ENCODE results near the gene DHX30. TPM values are rescaled to one million over a fixed set of nuclear protein-coding genes. Genes with fewer than 3 reads are reported as not detected.

The DHX30 gene
- total and polyA plus RNA-seq, 9 of the 15 experiments (the other 6 are each of a cell fraction or from before 2014, with no cell fraction given): 12.3 to 158 (median 79.0) TPM

DNA sequence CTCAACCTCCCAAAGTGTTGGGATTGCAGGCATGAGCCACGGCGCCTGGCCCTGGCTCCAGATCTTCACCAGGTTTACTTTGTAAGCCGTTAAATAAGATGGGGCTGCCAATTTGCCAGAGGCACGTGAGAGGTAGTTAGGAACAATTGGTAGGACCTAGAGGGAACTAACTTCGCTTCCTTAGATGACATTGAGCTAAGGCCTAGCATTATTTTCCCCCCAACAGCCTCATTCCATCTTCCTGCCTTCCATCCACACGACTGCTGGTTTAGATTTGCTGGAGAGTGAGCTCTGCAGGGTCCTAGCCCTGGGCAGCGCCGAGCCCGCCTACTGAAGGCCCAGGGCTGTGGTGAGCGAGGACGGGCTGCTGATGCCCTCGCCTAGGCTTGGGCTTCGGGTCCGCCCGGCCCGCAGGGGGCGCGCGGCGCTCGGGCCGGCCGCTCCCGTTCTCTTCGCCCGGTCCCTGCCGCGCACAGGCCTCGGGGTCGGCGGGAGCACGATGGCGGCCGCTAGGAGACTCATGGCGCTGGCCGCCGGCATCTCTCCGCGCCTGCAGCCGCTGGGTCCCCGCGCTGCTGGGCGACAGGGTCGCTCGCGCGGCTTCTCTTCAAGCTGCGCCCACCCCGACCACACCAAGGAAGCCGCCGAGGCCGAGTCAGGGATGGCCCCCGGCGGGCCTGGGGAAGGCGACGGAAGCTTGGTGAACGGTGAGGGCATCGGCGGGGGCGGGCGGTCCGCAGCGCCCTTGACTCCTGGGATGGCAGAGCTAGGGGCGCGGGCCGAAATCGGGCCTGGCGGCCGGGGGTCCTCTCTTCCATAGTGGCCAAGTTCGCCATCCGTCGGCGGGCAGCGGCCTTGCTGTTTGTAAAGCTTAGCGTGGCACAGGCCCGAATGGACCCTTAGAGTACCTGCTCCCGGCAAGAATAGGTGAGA, 21.9 kb downstream of the DHX30 start (continued):
- TF ChIP-seq, protein P1, sequence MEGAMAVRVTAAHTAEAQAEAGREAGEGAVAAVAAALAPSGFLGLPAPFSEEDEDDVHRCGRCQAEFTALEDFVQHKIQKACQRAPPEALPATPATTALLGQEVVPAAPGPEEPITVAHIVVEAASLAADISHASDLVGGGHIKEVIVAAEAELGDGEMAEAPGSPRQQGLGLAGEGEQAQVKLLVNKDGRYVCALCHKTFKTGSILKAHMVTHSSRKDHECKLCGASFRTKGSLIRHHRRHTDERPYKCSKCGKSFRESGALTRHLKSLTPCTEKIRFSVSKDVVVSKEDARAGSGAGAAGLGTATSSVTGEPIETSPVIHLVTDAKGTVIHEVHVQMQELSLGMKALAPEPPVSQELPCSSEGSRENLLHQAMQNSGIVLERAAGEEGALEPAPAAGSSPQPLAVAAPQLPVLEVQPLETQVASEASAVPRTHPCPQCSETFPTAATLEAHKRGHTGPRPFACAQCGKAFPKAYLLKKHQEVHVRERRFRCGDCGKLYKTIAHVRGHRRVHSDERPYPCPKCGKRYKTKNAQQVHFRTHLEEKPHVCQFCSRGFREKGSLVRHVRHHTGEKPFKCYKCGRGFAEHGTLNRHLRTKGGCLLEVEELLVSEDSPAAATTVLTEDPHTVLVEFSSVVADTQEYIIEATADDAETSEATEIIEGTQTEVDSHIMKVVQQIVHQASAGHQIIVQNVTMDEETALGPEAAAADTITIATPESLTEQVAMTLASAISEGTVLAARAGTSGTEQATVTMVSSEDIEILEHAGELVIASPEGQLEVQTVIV (CRISPR knock-in tag; IDR thresholded peaks at IDR 0.05; ENCODE audit: borderline replicate concordance): no peak
- TF ChIP-seq, protein P2, sequence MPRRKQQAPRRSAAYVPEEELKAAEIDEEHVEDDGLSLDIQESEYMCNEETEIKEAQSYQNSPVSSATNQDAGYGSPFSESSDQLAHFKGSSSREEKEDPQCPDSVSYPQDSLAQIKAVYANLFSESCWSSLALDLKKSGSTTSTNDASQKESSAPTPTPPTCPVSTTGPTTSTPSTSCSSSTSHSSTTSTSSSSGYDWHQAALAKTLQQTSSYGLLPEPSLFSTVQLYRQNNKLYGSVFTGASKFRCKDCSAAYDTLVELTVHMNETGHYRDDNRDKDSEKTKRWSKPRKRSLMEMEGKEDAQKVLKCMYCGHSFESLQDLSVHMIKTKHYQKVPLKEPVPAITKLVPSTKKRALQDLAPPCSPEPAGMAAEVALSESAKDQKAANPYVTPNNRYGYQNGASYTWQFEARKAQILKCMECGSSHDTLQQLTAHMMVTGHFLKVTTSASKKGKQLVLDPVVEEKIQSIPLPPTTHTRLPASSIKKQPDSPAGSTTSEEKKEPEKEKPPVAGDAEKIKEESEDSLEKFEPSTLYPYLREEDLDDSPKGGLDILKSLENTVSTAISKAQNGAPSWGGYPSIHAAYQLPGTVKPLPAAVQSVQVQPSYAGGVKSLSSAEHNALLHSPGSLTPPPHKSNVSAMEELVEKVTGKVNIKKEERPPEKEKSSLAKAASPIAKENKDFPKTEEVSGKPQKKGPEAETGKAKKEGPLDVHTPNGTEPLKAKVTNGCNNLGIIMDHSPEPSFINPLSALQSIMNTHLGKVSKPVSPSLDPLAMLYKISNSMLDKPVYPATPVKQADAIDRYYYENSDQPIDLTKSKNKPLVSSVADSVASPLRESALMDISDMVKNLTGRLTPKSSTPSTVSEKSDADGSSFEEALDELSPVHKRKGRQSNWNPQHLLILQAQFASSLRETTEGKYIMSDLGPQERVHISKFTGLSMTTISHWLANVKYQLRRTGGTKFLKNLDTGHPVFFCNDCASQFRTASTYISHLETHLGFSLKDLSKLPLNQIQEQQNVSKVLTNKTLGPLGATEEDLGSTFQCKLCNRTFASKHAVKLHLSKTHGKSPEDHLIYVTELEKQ (CRISPR knock-in tag; IDR thresholded peaks at IDR 0.05): no peak
- TF ChIP-seq NFE2 (IDR thresholded peaks at IDR 0.05; ENCODE audit: low read depth) (peak; percentile 14; the same call in 1 of the 2 replicates), TAF9B (IDR thresholded peaks at IDR 0.05; ENCODE audit: partially characterized antibody) (peak; percentile 91), STAT5A (IDR thresholded peaks at IDR 0.05; ENCODE audit: borderline replicate concordance, low read length) (peak; percentile 36; the same call in 1 of the 2 replicates), MED1 (CRISPR knock-in tag; IDR thresholded peaks at IDR 0.05; ENCODE audit: borderline replicate concordance) (no peak), PTBP1 (IDR thresholded peaks at IDR 0.05; ENCODE audit: low read depth, low read length) (no peak), TGIF2 (CRISPR knock-in tag; IDR thresholded peaks at IDR 0.05) (peak; percentile 98; the same call in 1 of the 2 replicates), TRIM24 (IDR thresholded peaks at IDR 0.05) (peak in 1 of 2 experiments; percentile 6; a peak in 1 of 4 replicates), POLR2AphosphoS5 (IDR thresholded peaks at IDR 0.05; ENCODE audit: control insufficient read depth, insufficient read depth, low read depth, low read length) (peak; percentile 90), CBX5 (IDR thresholded peaks at IDR 0.05; ENCODE audit: borderline replicate concordance, low read depth) (peak; percentile 86; the same call in 1 of the 2 replicates), DIDO1 (tag; IDR thresholded peaks at IDR 0.05; ENCODE audit: low read depth) (no peak), ZNF699 (CRISPR knock-in tag; IDR thresholded peaks at IDR 0.05; ENCODE audit: insufficient replicate concordance) (no peak), ZNF175 (CRISPR knock-in tag; IDR thresholded peaks at IDR 0.05; ENCODE audit: low read depth) (peak; percentile 70), RBM15 (IDR thresholded peaks at IDR 0.05; ENCODE audit: insufficient read depth, low read length) (no peak), ZNF551 (CRISPR knock-in tag; IDR thresholded peaks at IDR 0.05) (no peak), L3MBTL2 (IDR thresholded peaks at IDR 0.05) (peak; percentile 88)
- TF ChIP-seq, protein P3, sequence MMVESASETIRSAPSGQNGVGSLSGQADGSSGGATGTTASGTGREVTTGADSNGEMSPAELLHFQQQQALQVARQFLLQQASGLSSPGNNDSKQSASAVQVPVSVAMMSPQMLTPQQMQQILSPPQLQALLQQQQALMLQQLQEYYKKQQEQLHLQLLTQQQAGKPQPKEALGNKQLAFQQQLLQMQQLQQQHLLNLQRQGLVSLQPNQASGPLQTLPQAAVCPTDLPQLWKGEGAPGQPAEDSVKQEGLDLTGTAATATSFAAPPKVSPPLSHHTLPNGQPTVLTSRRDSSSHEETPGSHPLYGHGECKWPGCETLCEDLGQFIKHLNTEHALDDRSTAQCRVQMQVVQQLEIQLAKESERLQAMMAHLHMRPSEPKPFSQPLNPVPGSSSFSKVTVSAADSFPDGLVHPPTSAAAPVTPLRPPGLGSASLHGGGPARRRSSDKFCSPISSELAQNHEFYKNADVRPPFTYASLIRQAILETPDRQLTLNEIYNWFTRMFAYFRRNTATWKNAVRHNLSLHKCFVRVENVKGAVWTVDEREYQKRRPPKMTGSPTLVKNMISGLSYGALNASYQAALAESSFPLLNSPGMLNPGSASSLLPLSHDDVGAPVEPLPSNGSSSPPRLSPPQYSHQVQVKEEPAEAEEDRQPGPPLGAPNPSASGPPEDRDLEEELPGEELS (CRISPR knock-in tag; IDR thresholded peaks at IDR 0.05; ENCODE audit: borderline replicate concordance): no peak; the same call in 1 of the 2 replicates
- TF ChIP-seq, protein P4, sequence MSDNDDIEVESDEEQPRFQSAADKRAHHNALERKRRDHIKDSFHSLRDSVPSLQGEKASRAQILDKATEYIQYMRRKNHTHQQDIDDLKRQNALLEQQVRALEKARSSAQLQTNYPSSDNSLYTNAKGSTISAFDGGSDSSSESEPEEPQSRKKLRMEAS (CRISPR knock-in tag; IDR thresholded peaks at IDR 0.05): peak; percentile 82
